WTC11 (cell line): ENCODE measurements around the gene CDC6.

ENCODE experiments used
- CREB1 ChIP-seq: sonication (generic); formaldehyde crosslinking; IDR thresholded peaks from 2 replicates; pipeline ENCODE4 v1.8.0; 2023; ENCODE audit warnings: mild to moderate bottlenecking, missing genetic modification reagents
- CTCF ChIP-seq: fragments of 200-600 bp; IDR thresholded peaks from 2 replicates; pipeline ENCODE4 v1.8.0; 2022; ENCODE audit warnings: antibody characterized with exemption
- MLX ChIP-seq: sonication (generic); formaldehyde crosslinking; IDR thresholded peaks from 2 replicates; pipeline ENCODE4 v1.8.1; 2023; ENCODE audit warnings: mild to moderate bottlenecking, missing genetic modification reagents, moderate library complexity
- NR2C2 ChIP-seq: sonication (generic); formaldehyde crosslinking; IDR thresholded peaks from 2 replicates; pipeline ENCODE4 v1.8.0; 2022; ENCODE audit warnings: mild to moderate bottlenecking, missing genetic modification reagents
- RELA ChIP-seq: sonication (generic); formaldehyde crosslinking; IDR thresholded peaks from 2 replicates; pipeline ENCODE4 v1.8.1; 2022; ENCODE audit warnings: missing genetic modification reagents, mild to moderate bottlenecking, borderline replicate concordance
- TP53 ChIP-seq: sonication (generic); formaldehyde crosslinking; IDR thresholded peaks from 2 replicates; pipeline ENCODE4 v1.8.1; 2023; ENCODE audit warnings: mild to moderate bottlenecking, missing genetic modification reagents
- USF2 ChIP-seq: sonication (generic); formaldehyde crosslinking; IDR thresholded peaks from 2 replicates; pipeline ENCODE4 v1.8.1; 2023; ENCODE audit warnings: mild to moderate bottlenecking, missing genetic modification reagents, moderate library complexity
- ZNF671 ChIP-seq: fragments of 250-450 bp; sonication (Bioruptor Pico); IDR thresholded peaks from 2 replicates; pipeline ENCODE4 v1.8.0; 2021; ENCODE audit warnings: mild to moderate bottlenecking
- TF ChIP-seq, protein P1 (sequence below): sonication (generic); formaldehyde crosslinking; IDR thresholded peaks from 2 replicates; pipeline ENCODE4 v1.8.0; 2022; ENCODE audit warnings: missing genetic modification reagents

DNA sequence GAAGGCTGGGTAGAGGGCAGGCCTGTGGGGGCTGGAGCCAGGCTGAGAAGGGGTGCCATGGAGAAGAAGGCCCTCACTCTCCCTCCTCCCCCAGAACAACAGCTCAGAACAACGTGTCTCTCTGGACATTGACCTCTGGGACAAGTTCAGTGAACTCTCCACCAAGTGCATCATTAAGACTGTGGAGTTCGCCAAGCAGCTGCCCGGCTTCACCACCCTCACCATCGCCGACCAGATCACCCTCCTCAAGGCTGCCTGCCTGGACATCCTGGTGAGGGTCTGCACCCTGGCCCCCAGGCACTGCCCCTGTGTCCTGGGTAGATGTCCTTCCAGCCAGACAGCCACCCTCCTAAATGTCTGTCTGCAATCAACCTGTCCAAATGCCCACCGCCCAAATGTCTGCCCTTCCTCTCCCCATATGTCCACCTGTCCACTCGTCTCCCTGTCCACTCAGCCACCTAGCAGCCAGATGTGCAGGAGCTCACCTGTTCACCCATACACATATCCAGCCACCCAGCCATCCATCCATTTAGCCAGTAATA is 64.6 kb downstream of the CDC6 start:
- TF ChIP-seq CTCF = no peak
- TF ChIP-seq, protein P1, sequence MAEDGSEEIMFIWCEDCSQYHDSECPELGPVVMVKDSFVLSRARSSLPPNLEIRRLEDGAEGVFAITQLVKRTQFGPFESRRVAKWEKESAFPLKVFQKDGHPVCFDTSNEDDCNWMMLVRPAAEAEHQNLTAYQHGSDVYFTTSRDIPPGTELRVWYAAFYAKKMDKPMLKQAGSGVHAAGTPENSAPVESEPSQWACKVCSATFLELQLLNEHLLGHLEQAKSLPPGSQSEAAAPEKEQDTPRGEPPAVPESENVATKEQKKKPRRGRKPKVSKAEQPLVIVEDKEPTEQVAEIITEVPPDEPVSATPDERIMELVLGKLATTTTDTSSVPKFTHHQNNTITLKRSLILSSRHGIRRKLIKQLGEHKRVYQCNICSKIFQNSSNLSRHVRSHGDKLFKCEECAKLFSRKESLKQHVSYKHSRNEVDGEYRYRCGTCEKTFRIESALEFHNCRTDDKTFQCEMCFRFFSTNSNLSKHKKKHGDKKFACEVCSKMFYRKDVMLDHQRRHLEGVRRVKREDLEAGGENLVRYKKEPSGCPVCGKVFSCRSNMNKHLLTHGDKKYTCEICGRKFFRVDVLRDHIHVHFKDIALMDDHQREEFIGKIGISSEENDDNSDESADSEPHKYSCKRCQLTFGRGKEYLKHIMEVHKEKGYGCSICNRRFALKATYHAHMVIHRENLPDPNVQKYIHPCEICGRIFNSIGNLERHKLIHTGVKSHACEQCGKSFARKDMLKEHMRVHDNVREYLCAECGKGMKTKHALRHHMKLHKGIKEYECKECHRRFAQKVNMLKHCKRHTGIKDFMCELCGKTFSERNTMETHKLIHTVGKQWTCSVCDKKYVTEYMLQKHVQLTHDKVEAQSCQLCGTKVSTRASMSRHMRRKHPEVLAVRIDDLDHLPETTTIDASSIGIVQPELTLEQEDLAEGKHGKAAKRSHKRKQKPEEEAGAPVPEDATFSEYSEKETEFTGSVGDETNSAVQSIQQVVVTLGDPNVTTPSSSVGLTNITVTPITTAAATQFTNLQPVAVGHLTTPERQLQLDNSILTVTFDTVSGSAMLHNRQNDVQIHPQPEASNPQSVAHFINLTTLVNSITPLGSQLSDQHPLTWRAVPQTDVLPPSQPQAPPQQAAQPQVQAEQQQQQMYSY = no peak
- TF ChIP-seq CREB1 (CRISPR knock-in tag) = no peak
- TF ChIP-seq NR2C2 (CRISPR knock-in tag) = no peak
- TF ChIP-seq ZNF671 (CRISPR knock-in tag) = no peak
- TF ChIP-seq MLX (CRISPR knock-in tag) = no peak
- TF ChIP-seq RELA (CRISPR knock-in tag) = no peak
- TF ChIP-seq TP53 (CRISPR knock-in tag) = no peak
- TF ChIP-seq USF2 (CRISPR knock-in tag) = no peak
